CD4-positive, alpha-beta T cell (primary cell): Measurements from ENCODE around the gene SLC12A1. TPM values are rescaled to one million over a fixed set of nuclear protein-coding genes. Genes with fewer than 3 reads are reported as not detected.

ENCODE experiments used
- ATAC-seq: fragments of 200-7000 bp; cut with Tn5 transposase; one replicate; pipeline ENCODE4 v1.10.0; 2022; ENCODE audit warnings: mild to moderate bottlenecking; ENCODE audit not compliant: poor library complexity
- CTCF ChIA-PET: fragments of 350-600 bp; sonication (Branson Sonifier 250); formaldehyde crosslinking; loops from one replicate; lab custom pipeline; 2021; ENCODE audit warnings: antibody characterized with exemption, inconsistent platforms; lab: Charles Lee
- POLR2A ChIA-PET: fragments of 350-600 bp; sonication (Branson Sonifier 250); formaldehyde crosslinking; loops from one replicate; lab custom pipeline; 2021; ENCODE audit warnings: antibody characterized with exemption, inconsistent platforms; lab: Charles Lee
- DNase-seq, 14 experiments: peaks; one replicate each; pipeline ENCODE4 v3.0.0-alpha.2; 2013 to 2020; ENCODE audit warnings: mixed read lengths in 2 of 14
- H3K27ac ChIP-seq, 2 donors: one replicate each; pipeline versions ENCODE4 v1.5.1 to v1.7.0; 2013; ENCODE audit warnings: low read length in 2 of 2, low read depth in 1 of 2, mild to moderate bottlenecking in 1 of 2
- H3K27me3 ChIP-seq, 2 experiments: 1 replicate in 1 of 2; 2 replicates in 1 of 2; pipeline versions ENCODE4 v1.6.1 to v1.7.0; 2013; ENCODE audit warnings: low read length in 2 of 2, control low read depth in 1 of 2, mild to moderate bottlenecking in 1 of 2, moderate library complexity in 1 of 2; ENCODE audit not compliant: insufficient read depth in 2 of 2, control insufficient read depth in 1 of 2
- H3K36me3 ChIP-seq: one replicate; pipeline ENCODE4 v1.6.1; 2013; ENCODE audit warnings: low read length, control low read depth; ENCODE audit not compliant: insufficient read depth
- H3K4me1 ChIP-seq: one replicate; pipeline ENCODE4 v1.6.1; 2013; ENCODE audit warnings: low read length, control low read depth; ENCODE audit not compliant: insufficient read depth
- H3K4me3 ChIP-seq: one replicate; pipeline ENCODE4 v1.5.1; 2013; ENCODE audit warnings: mild to moderate bottlenecking, low read length, moderate library complexity
- H3K9me3 ChIP-seq, 2 experiments: 1 replicate in 1 of 2; 2 replicates in 1 of 2; pipeline versions ENCODE4 v1.6.1 to v1.7.0; 2013; ENCODE audit warnings: low read length in 2 of 2, mild to moderate bottlenecking in 2 of 2, control low read depth in 1 of 2, moderate library complexity in 1 of 2; ENCODE audit not compliant: control insufficient read depth in 1 of 2, insufficient read depth in 1 of 2
- H3K27ac Mint-ChIP-seq: one replicate; pipeline ENCODE4 v1.8.0; 2020; ENCODE audit warnings: mixed read lengths
- H3K27me3 Mint-ChIP-seq: one replicate; pipeline ENCODE4 v1.8.0; 2021; ENCODE audit warnings: mixed read lengths
- H3K36me3 Mint-ChIP-seq: one replicate; pipeline ENCODE4 v1.8.0; 2021; ENCODE audit warnings: low read depth, mixed read lengths
- H3K4me1 Mint-ChIP-seq: one replicate; pipeline ENCODE4 v1.8.0; 2021; ENCODE audit warnings: low read depth, mixed read lengths
- H3K4me3 Mint-ChIP-seq: one replicate; pipeline ENCODE4 v1.8.0; 2020; ENCODE audit warnings: mild to moderate bottlenecking, mixed read lengths
- H3K9me3 Mint-ChIP-seq: one replicate; pipeline ENCODE4 v1.8.0; 2020; ENCODE audit warnings: mixed read lengths
- CTCF ChIP-seq: fragments of 200-600 bp; IDR thresholded peaks from one replicate; pipeline ENCODE4 v1.8.0; 2022; ENCODE audit warnings: antibody characterized with exemption, mild to moderate bottlenecking
- intact Hi-C, 2 experiments: fragments of 100-400 bp; cut with DNase I in 1 of 2; cut with micrococcal nuclease in 1 of 2; formaldehyde crosslinking; loops; one replicate each; pipeline versions ENCODE4 v1.15.1 to v1.9.0; 2023 to 2025; cut with DNase I, micrococcal nuclease
- total RNA-seq, 174 experiments: library from RNA in 2 of 174; stranded (reverse) in 2 of 174; gene quantifications; one replicate each; pipeline ENCODE4 v1.2.3 and lab custom pipeline; 2021 to 2026

SLC12A1 gene
- total RNA-seq, 2 experiments from 2014 or later = not detected

GRCh38 chr15:48300038-48300437 is 93.9 kb downstream of the SLC12A1 start:
- POLR2A ChIA-PET = no interaction called here
- Mint-ChIP-seq H3K27ac (no peak overlapping the region), H3K4me3 (no peak overlapping the region), H3K4me1 (no peaks in the 10 kb centered on the region), H3K27me3 (no peaks in the 10 kb centered on the region), H3K36me3 (no peaks in the 10 kb centered on the region), H3K9me3 (no peaks in the 10 kb centered on the region)
- Histone ChIP-seq H3K27ac (no peak overlapping the region), H3K9me3 (no peaks in the 10 kb centered on the region), H3K4me1 (no peaks in the 10 kb centered on the region), H3K27me3 (peaks cover 0 to 2% of the 10 kb centered on the region in 2 experiments), H3K36me3 (no peaks in the 10 kb centered on the region), H3K4me3 (no peak overlapping the region)
- DNase-seq = no peak
- TF ChIP-seq CTCF = no peak
- intact Hi-C loops = no loop called here
- CTCF ChIA-PET = no interaction called here
- ATAC-seq = no peak

- Mint-ChIP-seq H3K27ac (no peak overlapping the region), H3K4me1 (no peaks in the 10 kb centered on the region), H3K9me3 (no peaks in the 10 kb centered on the region), H3K4me3 (no peak overlapping the region), H3K27me3 (no peaks in the 10 kb centered on the region), H3K36me3 (no peaks in the 10 kb centered on the region)
- DNase-seq (no peak), ATAC-seq (no peak)
- no peaks in the 10 kb centered on the region for H3K4me1 ChIP-seq
- no peak for TF ChIP-seq CTCF
- H3K27ac ChIP-seq = no peak overlapping the region
- no peaks in the 10 kb centered on the region for H3K27me3 ChIP-seq
- ChIA-PET CTCF (no interaction called here), POLR2A (no interaction called here)
- H3K9me3 ChIP-seq = no peaks in the 10 kb centered on the region
- H3K36me3 ChIP-seq = no peaks in the 10 kb centered on the region
- intact Hi-C loops = no loop called here
- H3K4me3 ChIP-seq = no peak overlapping the region
These were observed 98.3 kb downstream of the SLC12A1 start for GRCh38 chr15:48304398-48304797.

GRCh38 chr15:48306639-48307038 is 100.5 kb downstream of the SLC12A1 start:
- no peaks in the 10 kb centered on the region for H3K36me3 ChIP-seq
- no peaks in the 10 kb centered on the region for H3K9me3 Mint-ChIP-seq
- no peaks in the 10 kb centered on the region for H3K9me3 ChIP-seq
- H3K27me3 ChIP-seq = no peaks in the 10 kb centered on the region
- no peaks in the 10 kb centered on the region for H3K36me3 Mint-ChIP-seq
- H3K27ac ChIP-seq = no peak overlapping the region
- CTCF ChIA-PET = no interaction called here
- no peaks in the 10 kb centered on the region for H3K4me1 Mint-ChIP-seq
- DNase-seq = no peak
- no peak for TF ChIP-seq CTCF
- no peak overlapping the region for H3K4me3 Mint-ChIP-seq
- H3K27me3 Mint-ChIP-seq = no peaks in the 10 kb centered on the region
- POLR2A ChIA-PET = no interaction called here
- no peak for ATAC-seq
- intact Hi-C loops = no loop called here
- no peak overlapping the region for H3K4me3 ChIP-seq
- no peaks in the 10 kb centered on the region for H3K4me1 ChIP-seq
- H3K27ac Mint-ChIP-seq = no peak overlapping the region
